ENCODE data around the gene CD59.

DNA sequence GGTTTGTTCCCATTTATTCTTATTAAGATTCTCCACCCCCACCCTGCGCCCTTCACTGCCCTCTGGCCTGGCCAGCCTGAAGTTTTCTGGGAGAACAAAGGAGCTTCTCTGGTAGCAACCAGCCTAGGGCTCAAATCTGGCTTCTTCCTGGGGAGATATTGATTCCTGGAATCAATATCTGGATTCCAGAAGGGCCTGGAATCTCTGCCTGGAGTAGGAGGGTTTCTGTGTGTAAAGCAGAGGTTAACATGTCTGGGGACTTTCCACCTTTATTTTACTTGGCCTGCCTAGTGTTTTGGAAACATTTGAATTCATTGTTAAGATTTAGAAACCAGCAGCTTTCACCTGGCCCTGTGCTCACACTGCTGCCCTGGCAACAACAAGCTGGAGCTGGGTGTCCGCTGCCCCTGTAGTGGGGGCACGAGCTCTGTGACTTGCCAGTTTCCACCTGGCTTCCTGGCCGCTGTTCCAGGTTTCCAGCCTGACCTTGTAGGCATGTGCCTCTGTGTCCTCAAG, 41.1 kb downstream of the CD59 start:
- TF ChIP-seq ZSCAN20 (CRISPR knock-in tag; IDR thresholded peaks at IDR 0.05), result no peak
- TF ChIP-seq, protein P1, sequence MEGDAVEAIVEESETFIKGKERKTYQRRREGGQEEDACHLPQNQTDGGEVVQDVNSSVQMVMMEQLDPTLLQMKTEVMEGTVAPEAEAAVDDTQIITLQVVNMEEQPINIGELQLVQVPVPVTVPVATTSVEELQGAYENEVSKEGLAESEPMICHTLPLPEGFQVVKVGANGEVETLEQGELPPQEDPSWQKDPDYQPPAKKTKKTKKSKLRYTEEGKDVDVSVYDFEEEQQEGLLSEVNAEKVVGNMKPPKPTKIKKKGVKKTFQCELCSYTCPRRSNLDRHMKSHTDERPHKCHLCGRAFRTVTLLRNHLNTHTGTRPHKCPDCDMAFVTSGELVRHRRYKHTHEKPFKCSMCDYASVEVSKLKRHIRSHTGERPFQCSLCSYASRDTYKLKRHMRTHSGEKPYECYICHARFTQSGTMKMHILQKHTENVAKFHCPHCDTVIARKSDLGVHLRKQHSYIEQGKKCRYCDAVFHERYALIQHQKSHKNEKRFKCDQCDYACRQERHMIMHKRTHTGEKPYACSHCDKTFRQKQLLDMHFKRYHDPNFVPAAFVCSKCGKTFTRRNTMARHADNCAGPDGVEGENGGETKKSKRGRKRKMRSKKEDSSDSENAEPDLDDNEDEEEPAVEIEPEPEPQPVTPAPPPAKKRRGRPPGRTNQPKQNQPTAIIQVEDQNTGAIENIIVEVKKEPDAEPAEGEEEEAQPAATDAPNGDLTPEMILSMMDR (IDR thresholded peaks at IDR 0.05), result no peak
- TF ChIP-seq CBX2 (IDR thresholded peaks at IDR 0.05; ENCODE audit: borderline replicate concordance, low read depth), result no peak
- TF ChIP-seq KDM5A (IDR thresholded peaks at IDR 0.05), result no peak
- TF ChIP-seq BHLHE40 (IDR thresholded peaks at IDR 0.05; ENCODE audit: low read depth, low read length), result no peak
- TF ChIP-seq POLR2A (IDR thresholded peaks at IDR 0.05; ENCODE audit: low read length), result no peak
- no peak for TF ChIP-seq EP300 (IDR thresholded peaks at IDR 0.05)
- no peak for TF ChIP-seq KDM1A (IDR thresholded peaks at IDR 0.05; ENCODE audit: low read depth)
- TF ChIP-seq, protein P2, sequence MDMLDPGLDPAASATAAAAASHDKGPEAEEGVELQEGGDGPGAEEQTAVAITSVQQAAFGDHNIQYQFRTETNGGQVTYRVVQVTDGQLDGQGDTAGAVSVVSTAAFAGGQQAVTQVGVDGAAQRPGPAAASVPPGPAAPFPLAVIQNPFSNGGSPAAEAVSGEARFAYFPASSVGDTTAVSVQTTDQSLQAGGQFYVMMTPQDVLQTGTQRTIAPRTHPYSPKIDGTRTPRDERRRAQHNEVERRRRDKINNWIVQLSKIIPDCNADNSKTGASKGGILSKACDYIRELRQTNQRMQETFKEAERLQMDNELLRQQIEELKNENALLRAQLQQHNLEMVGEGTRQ (IDR thresholded peaks at IDR 0.05), result no peak
- no peak for TF ChIP-seq MYC (IDR thresholded peaks at IDR 0.05; ENCODE audit: borderline replicate concordance, low read length)
- TF ChIP-seq CHD4 (IDR thresholded peaks at IDR 0.05; ENCODE audit: borderline replicate concordance), result no peak
- TF ChIP-seq RARB (CRISPR knock-in tag; IDR thresholded peaks at IDR 0.05), result no peak
- no peak for TF ChIP-seq CEBPB (IDR thresholded peaks at IDR 0.05)
- no peak for TF ChIP-seq RAD21 (conservative IDR thresholded peaks at IDR 0.05 in 1 of 2, IDR thresholded peaks at IDR 0.05 in 1 of 2)

Measured in A549 (cell line).